ENCODE results near the gene ENO3.

ENO3 gene

GRCh38 chr17:4987767-4988567, 37.0 kb downstream of the ENO3 start:
- DNase-seq = peak; percentile 47 to 51
- TF ChIP-seq POLR2A (IDR thresholded peaks at IDR 0.05; ENCODE audit: low read length) = peak; percentile 69
- TF ChIP-seq GATA1 (IDR thresholded peaks at IDR 0.05; ENCODE audit: low read depth, low read length) = no peak

GRCh38 chr17:4994081-4994595, 43.2 kb downstream of the ENO3 start:
- DNase-seq = no peak
- no peak for TF ChIP-seq GATA1 (IDR thresholded peaks at IDR 0.05; ENCODE audit: low read depth, low read length)
- TF ChIP-seq POLR2A (IDR thresholded peaks at IDR 0.05; ENCODE audit: low read length) = no peak

GRCh38 chr17:4997302-4998026, 46.5 kb downstream of the ENO3 start, which contains the start of the genes INCA1 and KIF1C:
INCA1 (minus strand) TSS chr17:4997522; CDS start chr17:4994437, 3,085 bp downstream.
KIF1C (plus strand) TSS chr17:4997950; CDS start chr17:5000247, 2,297 bp downstream.
- TF ChIP-seq POLR2A (IDR thresholded peaks at IDR 0.05; ENCODE audit: low read length) = peak; percentile 41
- TF ChIP-seq GATA1 (IDR thresholded peaks at IDR 0.05; ENCODE audit: low read depth, low read length) = no peak
- DNase-seq = peak; percentile 91 to 96

- peak; percentile 61 to 72 for DNase-seq
- no peak for TF ChIP-seq GATA1 (IDR thresholded peaks at IDR 0.05; ENCODE audit: low read depth, low read length)
- TF ChIP-seq POLR2A (IDR thresholded peaks at IDR 0.05; ENCODE audit: low read length) = no peak
Observed at GRCh38 chr17:4998027-4998731, 47.3 kb downstream of the ENO3 start.

- peak in 1 of 2 experiments; percentile 11 for DNase-seq
- TF ChIP-seq POLR2A (IDR thresholded peaks at IDR 0.05; ENCODE audit: low read length) (no peak), GATA1 (IDR thresholded peaks at IDR 0.05; ENCODE audit: low read depth, low read length) (no peak)
Observed at GRCh38 chr17:4998732-4999429, 48.0 kb downstream of the ENO3 start.

- TF ChIP-seq GATA1 (IDR thresholded peaks at IDR 0.05; ENCODE audit: low read depth, low read length) (no peak), POLR2A (IDR thresholded peaks at IDR 0.05; ENCODE audit: low read length) (no peak)
- DNase-seq = no peak
Observed at GRCh38 chr17:4999430-5000093, 48.6 kb downstream of the ENO3 start.

GRCh38 chr17:5000237-5000639, 49.3 kb downstream of the ENO3 start:
- TF ChIP-seq GATA1 (IDR thresholded peaks at IDR 0.05; ENCODE audit: low read depth, low read length) (no peak), POLR2A (IDR thresholded peaks at IDR 0.05; ENCODE audit: low read length) (no peak)
- DNase-seq = no peak

- TF ChIP-seq GATA1 (IDR thresholded peaks at IDR 0.05; ENCODE audit: low read depth, low read length) (no peak), POLR2A (IDR thresholded peaks at IDR 0.05; ENCODE audit: low read length) (no peak)
Observed at GRCh38 chr17:5002121-5002788, 51.3 kb downstream of the ENO3 start.

GRCh38 chr17:5003214-5003867, 52.4 kb downstream of the ENO3 start:
- TF ChIP-seq GATA1 (IDR thresholded peaks at IDR 0.05; ENCODE audit: low read depth, low read length) (no peak), POLR2A (IDR thresholded peaks at IDR 0.05; ENCODE audit: low read length) (no peak)
- no peak for DNase-seq

More at GRCh38 chr17:5002121-5002788, 51.3 kb downstream of the ENO3 start:
- DNase-seq = no peak
